HG03457 (cell line): ENCODE data around the gene ATG2A.
A peak's percentile ranks its signal among the peaks of the same experiment; 100 is the strongest.

Experiments used
- ATAC-seq: cut with Tn5 transposase; IDR thresholded peaks from one replicate; pipeline ENCODE4 v1.9.1; 2021; ENCODE audit warnings: moderate number of reproducible peaks; ENCODE audit not compliant: unreplicated experiment

Gene ATG2A

DNA sequence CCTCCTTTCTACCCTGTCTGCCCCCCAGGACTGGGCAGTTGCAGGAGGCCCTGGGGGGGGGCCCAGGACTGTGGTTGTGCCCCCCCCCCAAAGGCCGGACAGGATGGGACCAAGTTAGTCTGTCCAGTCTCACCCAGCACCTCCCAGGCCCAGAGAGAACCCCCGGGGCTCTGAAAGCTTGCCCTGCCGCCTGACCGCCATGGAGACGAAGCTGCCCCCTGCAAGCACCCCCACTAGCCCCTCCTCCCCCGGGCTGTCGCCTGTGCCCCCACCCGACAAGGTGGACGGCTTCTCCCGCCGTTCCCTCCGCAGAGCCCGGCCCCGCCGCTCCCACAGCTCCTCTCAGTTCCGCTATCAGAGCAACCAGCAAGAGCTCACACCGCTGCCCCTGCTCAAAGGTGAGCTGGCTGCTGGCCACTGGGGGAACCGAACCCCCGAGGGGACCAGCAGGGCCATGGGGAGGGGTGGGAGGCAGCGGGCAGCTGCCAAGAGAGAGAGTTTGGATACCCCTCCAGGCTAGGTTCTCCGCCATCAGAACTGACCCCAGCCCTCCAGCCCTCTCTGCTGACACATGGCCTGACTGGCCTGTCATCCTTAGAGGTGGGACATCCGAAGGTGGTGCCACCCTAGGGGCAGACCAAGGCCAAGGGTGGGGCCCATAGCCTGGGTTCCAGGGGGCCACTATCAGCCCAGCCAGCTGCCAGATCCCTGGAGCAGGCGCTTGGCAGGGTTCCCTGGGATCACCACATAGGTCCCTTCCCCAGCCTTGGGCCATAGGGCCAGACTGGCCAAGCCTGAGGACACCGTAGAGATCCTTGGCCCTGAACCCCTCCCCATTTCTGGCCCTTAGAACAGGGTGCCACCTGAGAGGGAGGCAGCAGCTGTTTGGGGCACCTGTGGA is 8.8 kb upstream of the ATG2A start:
- no peak for ATAC-seq

GRCh38 chr11:64924910-64925284 is 7.9 kb upstream of the ATG2A start:
- no peak for ATAC-seq

GRCh38 chr11:64923944-64924909 is 7.2 kb upstream of the ATG2A start, which contains the start of gene PPP2R5B:
Gene PPP2R5B (plus strand): TSS chr11:64924689. CDS start chr11:64925735, 1,046 bp downstream.
- ATAC-seq, result peak; percentile 62

DNA sequence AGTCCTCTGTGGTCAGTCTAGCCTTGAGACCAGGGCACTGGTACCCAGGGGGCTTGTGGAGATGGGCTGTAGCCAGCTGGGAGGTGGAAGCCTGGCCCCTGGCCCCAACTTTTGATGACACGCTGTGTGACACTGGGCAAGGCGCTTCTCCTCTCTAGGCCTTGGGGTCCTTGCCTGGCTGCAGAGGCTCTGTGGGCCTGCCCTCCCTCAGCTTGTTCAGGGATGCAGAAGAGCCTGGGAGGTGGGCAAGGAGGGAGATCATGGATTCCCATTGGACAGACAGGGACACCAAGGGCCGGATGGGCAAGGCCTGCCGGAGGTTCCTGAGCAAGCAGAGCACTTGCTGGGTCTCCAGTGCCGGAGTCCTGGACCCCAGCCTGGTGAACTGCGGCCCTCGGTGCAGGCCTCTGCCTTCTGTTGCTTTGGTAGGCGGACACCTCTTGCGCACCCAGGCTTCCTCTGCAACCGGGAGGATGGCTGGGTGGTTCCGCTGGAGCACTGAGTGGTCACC is 6.2 kb upstream of the ATG2A start:
- ATAC-seq, result no peak

DNA sequence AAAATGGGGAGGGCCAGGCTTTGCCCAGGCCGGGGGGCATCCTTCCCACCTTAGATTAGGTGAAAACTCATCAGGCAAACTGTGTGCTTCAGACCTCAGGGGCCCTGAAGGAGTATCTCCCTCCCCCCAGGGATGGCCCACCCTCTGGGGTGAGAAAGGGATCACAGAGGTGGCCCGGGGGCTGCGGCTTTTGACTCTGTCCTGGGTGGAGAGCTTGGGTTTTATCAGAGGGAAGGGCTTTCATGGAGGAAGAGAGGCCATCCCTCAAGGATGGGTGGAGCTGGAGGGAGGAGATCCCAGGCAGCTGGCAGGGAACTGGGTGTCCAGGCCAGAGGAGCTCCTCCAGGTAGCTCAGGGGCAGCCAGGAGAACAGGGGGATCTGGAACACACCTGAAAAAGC is 4.4 kb upstream of the ATG2A start:
- no peak for ATAC-seq

DNA sequence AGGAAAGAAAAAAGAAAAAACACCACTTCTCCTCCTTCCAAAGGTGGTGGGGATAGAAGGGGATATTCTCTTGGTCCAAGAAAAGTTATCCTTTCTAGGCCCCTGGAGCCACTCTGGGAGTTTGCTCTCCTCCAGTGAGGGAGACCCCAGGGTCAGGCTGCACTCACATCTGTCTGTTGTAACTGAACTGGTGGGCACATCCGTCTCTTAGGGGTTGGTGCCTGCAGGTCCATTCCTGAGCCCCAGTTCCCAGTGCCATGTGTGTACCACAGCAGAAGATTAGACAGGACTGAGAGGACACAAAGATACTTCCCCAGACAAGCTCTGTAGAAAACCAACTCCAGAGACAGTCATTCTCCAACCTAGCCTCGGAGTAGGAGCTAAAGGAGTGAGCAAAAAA is 3.1 kb upstream of the ATG2A start:
- no peak for ATAC-seq

DNA sequence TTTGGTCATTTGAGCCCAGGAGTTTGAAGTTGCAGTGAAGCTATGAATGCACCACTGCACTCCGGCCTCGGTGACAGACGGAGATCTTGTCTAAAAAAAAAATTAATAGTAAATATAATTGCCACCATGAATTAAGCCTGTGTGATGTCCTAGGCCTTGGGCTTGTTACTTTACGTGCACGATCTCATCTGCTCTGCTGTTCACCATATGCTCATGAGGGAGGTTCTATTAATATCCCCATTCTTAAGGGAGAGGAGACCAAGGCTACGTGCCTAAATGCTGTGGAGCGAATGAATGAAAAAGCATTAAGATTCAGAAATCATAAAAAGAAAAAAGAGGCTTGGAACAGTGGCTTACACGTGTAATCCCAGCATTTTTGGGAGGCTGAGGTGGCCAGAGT is 2.6 kb upstream of the ATG2A start:
- ATAC-seq, result no peak

DNA sequence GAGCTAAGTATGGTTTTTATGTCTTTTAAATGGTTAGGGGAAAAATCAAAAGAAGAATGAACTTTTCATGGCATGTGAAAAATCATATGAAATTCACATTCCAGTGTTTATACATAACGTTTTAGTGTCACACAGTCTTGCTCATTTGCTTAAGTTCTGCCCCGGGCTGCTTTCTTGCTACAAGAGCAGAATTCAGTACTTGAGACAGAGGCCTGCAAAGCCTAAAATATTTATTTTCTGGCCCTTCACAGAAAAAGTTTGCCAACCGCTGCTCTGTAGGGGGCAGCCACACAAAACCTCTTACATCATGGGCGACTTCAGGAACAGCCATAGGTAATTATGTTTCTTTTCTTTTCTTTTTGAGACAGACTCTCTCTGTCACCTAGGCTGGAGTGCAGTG is 1.0 kb upstream of the ATG2A start:
- no peak for ATAC-seq

GRCh38 chr11:64917663-64917995 is 620 bp upstream of the ATG2A start:
- no peak for ATAC-seq

DNA sequence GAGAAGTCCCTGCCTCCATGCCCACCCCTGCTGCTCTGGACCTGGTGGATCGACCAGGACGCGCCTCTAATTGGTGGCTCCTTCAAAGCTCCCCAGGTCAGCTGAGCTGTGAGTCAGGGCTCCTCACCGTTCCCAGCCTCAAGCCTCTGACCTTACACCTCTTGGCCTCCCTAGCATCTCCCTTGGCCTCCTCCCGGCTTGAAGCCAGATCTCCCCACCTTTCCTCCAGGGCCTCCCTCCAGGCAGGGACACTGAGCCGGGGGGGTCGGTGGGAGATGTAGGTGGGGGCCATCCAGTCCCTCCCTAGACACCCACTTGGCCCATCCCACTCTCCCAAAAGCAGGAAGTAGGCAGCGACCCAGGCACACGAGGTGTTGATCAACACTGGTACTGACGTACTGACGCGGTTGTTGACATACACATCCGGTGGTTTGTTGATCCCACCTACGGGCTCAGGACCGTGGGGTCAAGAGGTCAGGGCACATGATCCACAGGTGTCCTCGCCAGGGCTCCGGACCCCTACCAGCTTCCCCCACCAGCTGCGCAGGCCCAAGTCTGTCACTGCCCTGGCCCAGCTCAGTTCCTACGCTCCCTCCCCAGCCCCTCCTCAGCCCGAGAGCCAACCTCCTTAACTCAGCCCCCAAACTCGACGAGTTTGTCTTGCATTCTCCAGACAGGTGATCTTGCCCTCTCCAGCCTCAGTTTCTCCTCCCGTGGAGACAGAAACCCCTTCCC is 802 bp downstream of the ATG2A start:
- ATAC-seq, result no peak

GRCh38 chr11:64915376-64915887 is 1.6 kb downstream of the ATG2A start:
- ATAC-seq, result no peak

DNA sequence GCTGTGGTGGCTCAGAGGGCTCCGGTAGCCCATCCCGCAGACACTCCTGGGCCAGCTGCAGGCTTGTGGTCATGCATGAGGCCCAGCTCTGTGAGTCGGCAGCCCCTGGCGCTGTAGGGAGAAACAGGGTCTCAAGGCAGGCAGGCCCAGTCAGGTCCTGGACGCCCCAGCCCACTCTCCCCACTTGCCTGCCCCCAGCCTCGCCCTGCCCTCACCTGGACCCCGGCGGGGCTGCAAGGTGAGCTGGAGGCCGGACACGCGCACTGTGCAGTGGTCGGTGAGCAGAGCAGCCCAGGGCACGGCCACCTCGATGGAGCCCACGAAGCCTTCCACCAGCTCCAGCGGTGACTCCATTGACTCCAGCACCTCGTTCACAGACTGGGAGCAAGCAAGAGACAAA is 2.9 kb downstream of the ATG2A start:
- ATAC-seq, result no peak

DNA sequence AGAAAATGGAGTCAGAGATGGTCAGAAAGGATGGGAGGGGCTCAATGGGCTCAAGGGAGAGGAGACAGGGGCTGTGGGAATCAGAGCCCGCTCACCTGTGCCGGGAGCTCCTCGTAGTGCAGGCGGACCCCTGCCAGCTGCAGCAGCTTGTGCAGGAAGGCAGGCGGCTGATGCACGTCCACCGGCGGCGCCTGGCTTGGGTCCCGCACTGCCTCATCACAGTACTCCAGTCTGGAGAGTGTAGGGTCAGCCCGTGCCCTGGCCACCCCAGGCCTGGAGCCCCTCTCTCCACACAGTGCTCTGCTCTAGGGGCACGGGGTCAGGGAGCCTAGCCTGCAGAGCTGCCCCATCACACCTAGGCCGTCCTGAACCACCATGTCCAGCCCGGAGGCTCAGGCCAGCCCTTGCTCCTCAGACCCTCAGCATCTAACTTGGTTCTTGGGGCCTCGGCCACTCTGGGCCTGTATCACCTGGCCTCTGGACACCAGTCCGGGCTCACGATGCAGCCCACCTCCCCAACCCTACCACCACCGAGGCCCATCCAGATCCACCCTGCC is 3.8 kb downstream of the ATG2A start:
- ATAC-seq, result no peak

DNA sequence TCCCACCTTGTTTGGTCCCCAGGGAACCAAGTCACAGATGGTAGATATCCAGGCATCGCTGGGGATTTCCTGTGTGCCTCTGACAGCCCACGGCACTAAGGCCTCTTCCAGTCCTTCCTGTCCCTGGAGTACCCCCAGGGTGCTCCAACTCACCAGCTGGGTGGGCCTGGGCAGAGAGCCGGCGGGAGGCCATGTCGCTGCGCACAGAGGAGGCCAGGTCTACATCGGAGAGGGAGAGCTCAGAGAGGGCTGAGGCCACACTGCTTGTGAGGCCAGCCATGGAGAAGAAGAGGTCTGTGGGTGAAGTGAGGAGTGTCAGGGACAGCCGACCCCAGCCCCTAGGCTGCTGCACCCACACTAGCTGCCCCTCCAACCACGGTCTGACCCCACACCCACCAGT is 5.3 kb downstream of the ATG2A start:
- no peak for ATAC-seq

- ATAC-seq, result no peak
Observed at GRCh38 chr11:64911142-64911541, 5.9 kb downstream of the ATG2A start.

DNA sequence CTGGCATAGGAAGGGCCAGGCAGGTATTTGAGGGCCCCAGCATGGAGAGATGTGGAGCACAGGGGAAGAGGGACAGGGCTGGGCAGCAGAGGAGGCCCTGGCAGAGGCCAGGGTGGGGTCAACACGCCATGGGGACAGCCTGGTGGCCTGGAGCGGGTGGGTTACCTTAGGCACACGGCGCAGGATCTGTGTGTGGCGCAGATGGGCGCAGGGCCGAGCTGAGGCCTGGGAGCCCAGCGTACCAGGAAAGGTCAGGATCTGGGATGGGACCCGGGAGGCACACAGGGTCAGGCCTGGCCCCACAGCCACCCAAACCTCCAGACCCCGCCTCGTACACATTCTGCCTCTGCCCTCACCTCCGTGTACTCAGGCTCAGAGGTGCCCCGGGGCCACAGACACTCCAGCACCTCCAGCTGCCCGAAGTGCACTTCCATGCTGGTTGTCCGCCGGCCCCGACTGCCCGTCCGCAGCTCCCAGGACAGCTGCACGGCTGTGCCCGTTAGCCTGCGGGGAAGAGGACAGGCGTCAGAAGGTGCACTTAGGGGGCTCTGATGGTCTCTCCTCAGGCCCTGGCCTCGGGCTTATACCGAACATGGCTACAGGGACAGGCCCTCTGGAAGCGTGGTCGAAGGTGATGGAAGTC is 6.4 kb downstream of the ATG2A start:
- no peak for ATAC-seq

- ATAC-seq, result no peak
Observed at GRCh38 chr11:64909653-64910343, 7.2 kb downstream of the ATG2A start.

DNA sequence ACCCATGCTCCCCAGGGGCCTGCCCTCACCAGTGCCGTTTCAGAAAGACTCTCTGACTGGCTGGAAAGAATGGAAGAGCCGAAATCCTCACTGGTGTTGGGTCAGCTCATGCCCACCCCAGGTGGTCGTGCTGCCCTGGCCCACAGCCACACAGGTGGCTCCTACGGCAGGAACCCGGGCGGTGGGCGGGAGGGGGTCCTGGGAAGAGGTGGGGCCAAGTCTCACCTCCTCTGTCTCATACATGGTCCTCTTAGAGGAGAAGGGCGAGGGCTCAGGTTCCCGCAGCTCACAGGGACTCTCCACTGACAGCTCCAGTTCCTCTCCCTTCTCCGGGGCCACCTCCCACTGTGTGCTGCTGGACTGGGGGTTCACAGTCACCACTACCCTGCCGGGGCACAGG is 8.2 kb downstream of the ATG2A start:
- no peak for ATAC-seq

DNA sequence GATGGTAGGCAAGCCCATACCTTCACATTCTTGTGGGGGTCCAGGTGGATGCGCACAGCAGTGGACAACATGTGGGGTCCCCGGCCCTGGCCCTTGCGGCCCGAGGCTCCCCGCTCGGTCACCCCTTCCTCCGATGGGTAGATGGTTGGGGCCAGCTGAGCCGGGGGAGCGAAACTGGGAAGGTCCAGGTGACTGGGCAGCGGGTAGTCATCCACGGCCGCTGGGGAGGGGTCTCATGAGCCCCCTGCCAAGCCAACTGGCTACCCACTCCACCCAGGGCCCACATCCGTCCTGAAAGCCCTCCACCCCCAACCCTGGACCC is 10.7 kb downstream of the ATG2A start:
- ATAC-seq, result no peak
